PC-9 (cell line): Measurements from ENCODE around the gene NANOS3.

Source experiments
- CTCF ChIP-seq: fragments of 200-600 bp; sonication (generic); conservative IDR thresholded peaks from 2 replicates; pipeline ENCODE4 v1.6.1; 2017; ENCODE audit warnings: mixed run types, antibody characterized with exemption, mild to moderate bottlenecking, moderate library complexity
- EZH2 ChIP-seq: fragments of 200-600 bp; sonication (generic); IDR thresholded peaks from 2 replicates; pipeline ENCODE4 v1.8.0; 2017; ENCODE audit warnings: antibody characterized with exemption, low read depth

GRCh38 chr19:13906910-13907309, 30.0 kb downstream of the NANOS3 start:
- no peak for TF ChIP-seq CTCF
- no peak for TF ChIP-seq EZH2
